Transverse colon (tissue), 4 donors: ENCODE measurements around the gene TBL3. TPM values are rescaled to one million over a fixed set of nuclear protein-coding genes. Genes with fewer than 3 reads are reported as not detected.

ENCODE experiments used
- DNase-seq: peaks from one replicate; pipeline ENCODE4 v3.0.0-alpha.2; 2019
- H3K27ac ChIP-seq, 4 donors: fragments of 200-600 bp; sonication (generic); 2 replicates each; pipeline ENCODE4 v1.5.1; 2016 to 2018; ENCODE audit warnings: inconsistent platforms in 4 of 4
- H3K27me3 ChIP-seq: fragments of 200-600 bp; sonication (generic); 2 replicates; pipeline ENCODE4 v1.5.1; 2017; ENCODE audit warnings: inconsistent platforms
- H3K36me3 ChIP-seq, 4 donors: fragments of 200-600 bp; sonication (generic); 2 replicates each; pipeline ENCODE4 v1.5.1; 2017 to 2019; ENCODE audit warnings: inconsistent platforms in 4 of 4
- H3K4me1 ChIP-seq, 4 donors: fragments of 200-600 bp; sonication (generic); 2 replicates each; pipeline ENCODE4 v1.5.1; 2017 to 2020; ENCODE audit warnings: inconsistent platforms in 4 of 4
- H3K4me3 ChIP-seq, 4 donors: fragments of 200-600 bp; sonication (generic); 1 replicate in 1 of 4; 2 replicates in 3 of 4; pipeline versions ENCODE4 v1.5.1 to v1.6.1; 2017 to 2019; ENCODE audit warnings: inconsistent platforms in 4 of 4
- H3K9me3 ChIP-seq, 2 donors: fragments of 200-600 bp; sonication (generic); 2 replicates each; pipeline ENCODE4 v1.5.1; 2017 to 2019; ENCODE audit warnings: inconsistent platforms in 2 of 2
- EP300 ChIP-seq: sonication (generic); formaldehyde crosslinking; IDR thresholded peaks from one replicate; pipeline ENCODE4 v1.6.1; 2017; ENCODE audit warnings: antibody characterized with exemption, low read depth
- POLR2A ChIP-seq: fragments of 450-650 bp; IDR thresholded peaks from one replicate; pipeline ENCODE4 v1.6.1; 2016; ENCODE audit warnings: antibody characterized with exemption, mild to moderate bottlenecking, moderate library complexity
- POLR2AphosphoS5 ChIP-seq, 3 donors: sonication (generic); formaldehyde crosslinking; IDR thresholded peaks; one replicate each; pipeline ENCODE4 v1.6.1; 2016; ENCODE audit warnings: antibody characterized with exemption in 3 of 3
- WGBS, 2 donors: methylation state at CpG; one replicate each; pipeline ENCODE4 v1.1.5; 2018; ENCODE audit warnings: low coverage in 1 of 2; 5-methylcytosine and 5-hydroxymethylcytosine counted together
- in situ Hi-C, 4 donors: fragments of 200-750 bp; cut with MboI; loops; one replicate each; pipeline versions ENCODE4 v1.15.0 to v1.15.1; 2017; ENCODE audit warnings: low sequenced_read_pairs in 3 of 4, low pct_ligation_motif_present in 1 of 4, low pct_unique_long_range_greater_than_20kb in 1 of 4
- intact Hi-C: fragments of 100-400 bp; cut with DNase I; formaldehyde crosslinking; loops from one replicate; pipeline ENCODE4 v1.15.1; 2023; ENCODE audit warnings: low total_unique reads
- total RNA-seq, 4 donors: library from RNA; depleted of rRNA; stranded (reverse); fragments of >200 nt; gene quantifications; one replicate each; pipeline ENCODE4 v1.1.0, GENCODE V29; 2016
- TF ChIP-seq, protein P1 (sequence below), 5 experiments: fragments of 200-600 bp in 3 of 5; fragments of 450-650 bp in 2 of 5; sonication (generic) in 3 of 5; IDR thresholded peaks; 1 replicate in 2 of 5; 2 replicates in 3 of 5; pipeline ENCODE4 v1.5.1; 2016 to 2017; ENCODE audit warnings: antibody characterized with exemption in 5 of 5, inconsistent platforms in 3 of 5, mild to moderate bottlenecking in 2 of 5, moderate library complexity in 1 of 5

The TBL3 gene
- total RNA-seq, 4 donors from 2014 or later = 23.2 to 31.0 (median 28.2) TPM

DNA sequence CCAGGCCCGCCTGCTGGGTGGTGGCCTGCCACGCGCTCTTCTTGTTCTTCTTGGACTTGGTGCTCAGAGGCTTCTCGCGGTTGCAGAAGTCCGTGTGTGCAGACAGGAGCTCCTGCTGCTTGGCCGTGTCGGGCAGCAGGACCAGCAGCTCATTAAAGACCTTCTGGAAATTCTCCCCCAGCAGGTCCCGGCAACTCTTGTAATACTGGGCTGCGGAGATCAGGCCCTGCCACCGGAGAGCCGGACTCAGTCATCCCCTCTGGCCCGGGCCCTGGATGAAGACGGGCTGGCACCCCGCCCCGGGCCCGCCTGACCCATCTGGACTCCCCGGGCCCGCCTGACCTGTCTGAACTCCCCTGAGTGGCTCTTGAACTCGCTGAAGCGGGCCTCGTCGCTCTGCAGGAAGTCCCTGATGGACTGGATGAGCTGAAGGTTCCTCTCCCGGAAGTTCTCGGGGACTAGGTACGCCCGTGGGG, 26.5 kb downstream of the TBL3 start:
- no peak for DNase-seq
- no peaks in the 10 kb centered on the region for H3K9me3 ChIP-seq
- in situ Hi-C loops = no loop called here
- intact Hi-C loops = no loop called here
- peaks cover 0 to 45% (median 28%) of the 10 kb centered on the region in 4 donors for H3K36me3 ChIP-seq
- WGBS, 2 donors = 94% methylated on average over 27 of the region's 27 CpGs; no CpG with 5 or more reads in 1 of the 2 donors
- peak overlapping the region in 1 of 4 donors; percentile 57 for H3K27ac ChIP-seq
- H3K4me3 ChIP-seq = no peak overlapping the region
- TF ChIP-seq EP300 = no peak
- H3K27me3 ChIP-seq = no peaks in the 10 kb centered on the region
- peaks cover 0 to under 1% (median 0%) of the 10 kb centered on the region in 4 donors for H3K4me1 ChIP-seq

DNA sequence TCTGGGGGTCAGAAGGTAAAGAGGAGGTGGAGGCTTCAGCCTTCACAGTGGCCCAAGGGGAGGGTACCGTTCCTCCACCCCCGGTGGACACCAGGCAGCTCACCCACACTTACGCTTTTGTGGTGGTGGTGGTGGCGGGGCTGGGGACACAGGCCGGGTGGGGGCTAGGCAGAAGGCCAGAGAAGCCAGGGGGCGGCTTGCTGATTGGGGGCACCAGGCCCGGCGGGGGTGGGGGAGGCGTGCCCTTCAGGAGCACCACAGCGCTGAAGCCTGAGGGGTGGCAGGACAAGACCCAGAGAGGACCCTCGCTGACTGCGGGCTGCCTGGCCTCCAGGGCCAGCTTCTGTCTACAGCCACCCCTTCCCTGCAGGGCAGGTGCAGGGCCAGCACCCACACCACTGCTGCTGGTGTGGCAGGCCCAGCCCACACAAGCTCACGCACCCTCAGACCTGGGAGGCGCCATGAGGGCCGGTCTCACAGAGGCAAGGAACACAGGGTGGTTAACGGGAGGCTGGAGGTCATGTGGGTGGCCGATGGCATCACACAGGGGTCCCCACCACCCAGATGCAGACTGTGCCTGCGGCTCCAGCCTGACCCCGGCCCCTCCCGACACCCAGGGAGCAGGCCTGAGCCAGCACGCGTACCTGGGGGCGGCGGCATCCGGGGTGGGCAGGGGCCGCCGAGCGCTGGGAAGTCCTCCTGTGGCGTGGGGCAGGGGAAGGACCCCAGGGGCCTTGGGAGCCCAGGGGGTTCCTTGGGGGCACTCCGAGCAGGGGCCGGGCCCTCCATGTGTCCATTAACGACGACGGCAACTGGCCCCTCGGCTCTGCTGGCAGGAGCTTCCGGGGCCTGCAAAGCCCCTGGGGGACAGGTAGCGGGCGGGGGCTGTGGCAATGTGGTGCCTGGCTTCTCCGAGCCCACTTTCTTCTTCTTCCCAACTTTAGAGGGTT, 27.3 kb downstream of the TBL3 start:
- in situ Hi-C loops = no loop called here
- peaks cover 0 to 45% (median 28%) of the 10 kb centered on the region in 4 donors for H3K36me3 ChIP-seq
- no peak for TF ChIP-seq POLR2AphosphoS5 (IDR thresholded peaks at IDR 0.05)
- TF ChIP-seq POLR2A = no peak
- TF ChIP-seq EP300 = no peak
- TF ChIP-seq, protein P1, sequence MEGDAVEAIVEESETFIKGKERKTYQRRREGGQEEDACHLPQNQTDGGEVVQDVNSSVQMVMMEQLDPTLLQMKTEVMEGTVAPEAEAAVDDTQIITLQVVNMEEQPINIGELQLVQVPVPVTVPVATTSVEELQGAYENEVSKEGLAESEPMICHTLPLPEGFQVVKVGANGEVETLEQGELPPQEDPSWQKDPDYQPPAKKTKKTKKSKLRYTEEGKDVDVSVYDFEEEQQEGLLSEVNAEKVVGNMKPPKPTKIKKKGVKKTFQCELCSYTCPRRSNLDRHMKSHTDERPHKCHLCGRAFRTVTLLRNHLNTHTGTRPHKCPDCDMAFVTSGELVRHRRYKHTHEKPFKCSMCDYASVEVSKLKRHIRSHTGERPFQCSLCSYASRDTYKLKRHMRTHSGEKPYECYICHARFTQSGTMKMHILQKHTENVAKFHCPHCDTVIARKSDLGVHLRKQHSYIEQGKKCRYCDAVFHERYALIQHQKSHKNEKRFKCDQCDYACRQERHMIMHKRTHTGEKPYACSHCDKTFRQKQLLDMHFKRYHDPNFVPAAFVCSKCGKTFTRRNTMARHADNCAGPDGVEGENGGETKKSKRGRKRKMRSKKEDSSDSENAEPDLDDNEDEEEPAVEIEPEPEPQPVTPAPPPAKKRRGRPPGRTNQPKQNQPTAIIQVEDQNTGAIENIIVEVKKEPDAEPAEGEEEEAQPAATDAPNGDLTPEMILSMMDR (IDR thresholded peaks at IDR 0.05) = no peak
- H3K9me3 ChIP-seq = no peaks in the 10 kb centered on the region
- H3K27ac ChIP-seq = no peak overlapping the region
- no peaks in the 10 kb centered on the region for H3K27me3 ChIP-seq
- H3K4me3 ChIP-seq = no peak overlapping the region
- intact Hi-C loops = no loop called here
- peaks cover 6 to 7% (median 7%) of the 10 kb centered on the region in 4 donors for H3K4me1 ChIP-seq
- DNase-seq = no peak
- 60 to 95% methylated on average over 1 to 35 of the region's 39 CpGs for WGBS, 2 donors

DNA sequence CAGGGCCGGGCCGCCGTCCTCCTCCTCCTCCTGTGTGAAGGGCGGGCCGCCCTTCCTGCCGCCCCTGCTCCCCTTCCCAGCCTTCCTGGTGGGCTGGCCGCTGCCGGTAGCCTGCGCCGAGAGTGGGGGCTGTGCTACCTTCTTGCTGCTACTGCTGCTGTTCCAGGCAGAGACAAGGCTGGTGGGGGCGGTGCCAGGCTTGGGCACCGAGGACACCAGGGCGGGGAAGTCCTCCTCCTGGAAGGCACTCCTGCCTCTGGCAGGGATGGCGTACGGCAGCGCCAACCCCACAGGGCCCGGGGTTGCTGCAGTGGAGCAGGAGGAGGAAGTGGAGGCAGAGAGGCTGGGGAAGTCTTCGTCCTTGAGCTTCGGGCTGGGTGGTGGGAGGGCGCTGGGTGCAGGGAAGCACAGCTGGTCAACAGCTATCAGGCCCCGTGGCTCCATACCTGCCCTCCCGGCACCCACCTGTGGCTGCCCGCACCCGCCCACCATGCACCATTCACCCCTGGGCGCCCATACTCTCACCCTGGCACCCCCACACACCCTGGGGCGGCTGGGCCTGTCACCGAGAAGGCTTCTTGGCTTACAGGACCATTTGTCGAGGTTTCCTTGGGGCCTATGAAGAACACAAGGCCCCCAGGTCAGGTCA, 28.1 kb downstream of the TBL3 start:
- intact Hi-C loops = loop anchor here (10.0 kb wide), 1 partner anchor 235 kb away; the partner anchor contains the start of gene DNASE1L2
- H3K36me3 ChIP-seq = peaks cover 0 to 45% (median 28%) of the 10 kb centered on the region in 4 donors
- 89% methylated on average over 24 of the region's 28 CpGs; no CpG with 5 or more reads in 1 of the 2 donors for WGBS, 2 donors

DNA sequence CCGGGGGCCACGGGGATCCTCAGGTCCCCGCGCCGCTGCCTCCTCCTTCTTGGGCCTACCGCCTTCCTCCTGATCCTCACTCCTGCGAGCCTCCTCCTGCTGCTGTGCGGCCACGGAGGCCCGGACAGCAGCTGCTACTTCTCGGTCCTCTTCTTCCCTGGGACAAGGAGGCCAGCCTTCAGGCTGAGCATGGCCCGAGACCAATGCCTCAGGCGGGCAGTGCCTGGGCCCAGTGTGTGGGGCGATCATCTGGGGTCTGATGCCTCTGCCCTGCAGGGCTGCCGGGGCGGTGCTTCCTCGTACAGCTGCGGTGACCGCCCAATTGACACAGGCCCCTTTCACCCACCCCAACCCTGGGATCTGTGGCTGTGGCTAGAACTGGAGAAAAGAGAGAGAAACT, 29.2 kb downstream of the TBL3 start:
- TF ChIP-seq POLR2AphosphoS5 (IDR thresholded peaks at IDR 0.05) = no peak
- no peak for TF ChIP-seq EP300
- TF ChIP-seq POLR2A = no peak
- TF ChIP-seq, protein P1 (IDR thresholded peaks at IDR 0.05) = no peak
- WGBS, 2 donors = 90% methylated on average over 16 of the region's 19 CpGs; no CpG with 5 or more reads in 1 of the 2 donors
- in situ Hi-C loops (loop anchor here in 1 of 4 donors (25.0 kb wide), 1 partner anchor 136 kb away; the partner anchor contains the start of genes PKD1 and RAB26), intact Hi-C loops (loop anchor here (10.0 kb wide), 1 partner anchor 234 kb away; the partner anchor contains the start of gene DNASE1L2)
- no peak for DNase-seq
- Histone ChIP-seq H3K4me3 (no peak overlapping the region), H3K27ac (no peak overlapping the region), H3K9me3 (no peaks in the 10 kb centered on the region), H3K36me3 (peaks cover 0 to 45% (median 28%) of the 10 kb centered on the region in 4 donors), H3K27me3 (no peaks in the 10 kb centered on the region), H3K4me1 (peaks cover 12 to 26% (median 18%) of the 10 kb centered on the region in 4 donors)

More for the DNA sequence above, 28.1 kb downstream of the TBL3 start:
- DNase-seq = no peak
- Histone ChIP-seq H3K4me1 (peaks cover 12 to 16% (median 14%) of the 10 kb centered on the region in 4 donors), H3K27ac (no peak overlapping the region), H3K4me3 (no peak overlapping the region), H3K9me3 (no peaks in the 10 kb centered on the region), H3K27me3 (no peaks in the 10 kb centered on the region)
- no peak for TF ChIP-seq POLR2AphosphoS5 (IDR thresholded peaks at IDR 0.05)
- TF ChIP-seq EP300 = no peak
- TF ChIP-seq, protein P1 (IDR thresholded peaks at IDR 0.05) = no peak
- TF ChIP-seq POLR2A = no peak
- in situ Hi-C loops = loop anchor here in 1 of 4 donors (25.0 kb wide), 1 partner anchor 137 kb away; the partner anchor contains the start of genes PKD1 and RAB26
